Activated T-cell treated with anti-CD3 and anti-CD28 coated beads for 24 hours (primary cell): ENCODE data around the gene FXN.
A peak's percentile ranks its signal among the peaks of the same experiment; 100 is the strongest.
"Not testable (repeated sequence)": the region's sequence is repeated elsewhere in the genome, so short reads cannot be mapped to it uniquely, and the experiment has no call there.

Experiments
- DNase-seq: peaks from one replicate; pipeline ENCODE4 v3.0.0-alpha.2; 2020; ENCODE audit warnings: low read depth

The FXN gene

GRCh38 chr9:69035438-69036308 is at the start of gene FXN:
Gene FXN (plus strand): TSS chr9:69035752. CDS start chr9:69035783, 31 bp downstream.
- DNase-seq: peak; percentile 83

- DNase-seq: not testable (repeated sequence)
Measured at GRCh38 chr9:68986949-68987348, 48.6 kb upstream of the FXN start.

GRCh38 chr9:68991457-68991856 is 44.1 kb upstream of the FXN start:
- DNase-seq: no peak

GRCh38 chr9:68995776-68996175 is 39.8 kb upstream of the FXN start:
- DNase-seq: no peak

- no peak for DNase-seq
Measured at GRCh38 chr9:68996462-68996861, 39.1 kb upstream of the FXN start.

GRCh38 chr9:68997666-68998065 is 37.9 kb upstream of the FXN start:
- DNase-seq: no peak

GRCh38 chr9:68998385-68998784 is 37.2 kb upstream of the FXN start:
- DNase-seq: no peak

- no peak for DNase-seq
Measured at GRCh38 chr9:68998812-68999211, 36.7 kb upstream of the FXN start.

GRCh38 chr9:68999393-69000105 is 36.0 kb upstream of the FXN start:
- peak; percentile 45 for DNase-seq

- DNase-seq: no peak
Measured at GRCh38 chr9:69001921-69002320, 33.6 kb upstream of the FXN start.

- no peak for DNase-seq
Measured at GRCh38 chr9:69003051-69003450, 32.5 kb upstream of the FXN start.

GRCh38 chr9:69004836-69005235 is 30.7 kb upstream of the FXN start:
- no peak for DNase-seq

GRCh38 chr9:69009708-69010107 is 25.8 kb upstream of the FXN start:
- no peak for DNase-seq

GRCh38 chr9:69012696-69013381 is 22.7 kb upstream of the FXN start:
- DNase-seq: no peak

- DNase-seq: no peak
Measured at GRCh38 chr9:69013382-69013727, 22.2 kb upstream of the FXN start.

- no peak for DNase-seq
Measured at GRCh38 chr9:69014013-69014412, 21.5 kb upstream of the FXN start, which contains the start of gene PRKACG. Gene PRKACG (minus strand): TSS chr9:69014113. CDS start chr9:69014092, 21 bp downstream.

- no peak for DNase-seq
Measured at GRCh38 chr9:69016191-69017096, 19.1 kb upstream of the FXN start.

- DNase-seq: no peak
Measured at GRCh38 chr9:69018737-69019136, 16.8 kb upstream of the FXN start.

GRCh38 chr9:69019808-69020207 is 15.7 kb upstream of the FXN start:
- no peak for DNase-seq

GRCh38 chr9:69020301-69021145 is 15.0 kb upstream of the FXN start:
- DNase-seq: no peak

- DNase-seq: no peak
Measured at GRCh38 chr9:69023650-69024049, 11.9 kb upstream of the FXN start.
